Measurements from ENCODE around the gene ARMC9.

ARMC9 gene

DNA sequence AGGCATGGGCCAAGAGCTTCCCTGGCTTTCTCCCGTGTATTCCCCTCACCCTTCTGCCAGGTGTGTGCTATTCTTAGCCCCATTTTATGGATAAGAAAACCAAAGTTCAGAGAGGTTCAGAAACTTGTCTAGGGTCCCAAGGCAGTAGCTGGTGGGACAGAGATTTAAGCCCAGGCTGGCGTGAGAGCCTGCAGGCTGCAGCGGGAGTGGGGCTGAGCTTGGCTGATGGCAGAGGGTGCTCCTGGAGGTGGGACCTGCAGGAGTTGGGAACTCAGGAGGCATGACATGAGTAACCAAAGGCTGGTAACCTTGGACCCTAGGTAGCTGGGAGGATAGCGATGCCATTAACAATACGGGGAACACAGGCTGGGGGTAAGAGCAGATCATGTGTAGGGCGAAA is 109.8 kb downstream of the ARMC9 start:
- H3K14ac ChIP-seq (ENCODE audit: low read length), result no peak overlapping the region
- H4K91ac ChIP-seq (ENCODE audit: low read depth, low read length, poor library complexity), result no peak overlapping the region
- peaks cover 0 to 3% of the 10 kb centered on the region in 2 donors for H3K4me1 ChIP-seq (ENCODE audit: control insufficient read depth in 2 of 2, insufficient read depth in 1 of 2, low read depth in 1 of 2, low read length in 2 of 2)
- no peak overlapping the region for H3K4me2 ChIP-seq (ENCODE audit: insufficient read depth, low read length, poor library complexity, severe bottlenecking)
- no peak overlapping the region for H4K8ac ChIP-seq (ENCODE audit: low read depth, low read length)
- no peak overlapping the region for H3K4ac ChIP-seq (ENCODE audit: low read length)
- no peak overlapping the region for H3K27ac ChIP-seq (replicated peaks; ENCODE audit: low read length)
- H2BK120ac ChIP-seq (ENCODE audit: low read depth, low read length), result no peak overlapping the region
- H2BK12ac ChIP-seq (ENCODE audit: low read length), result no peak overlapping the region
- H2AFZ ChIP-seq (ENCODE audit: low read length), result no peak overlapping the region
- peaks cover 0 to 22% of the 10 kb centered on the region in 2 donors for H3K36me3 ChIP-seq (replicated peaks in 1 of 2; ENCODE audit: control insufficient read depth in 2 of 2, insufficient read depth in 2 of 2, low read length in 2 of 2)
- no CpG with 5 or more reads among the region's 6 CpGs for WGBS, 2 donors (ENCODE audit: extremely low coverage in 2 of 2, insufficient read length in 2 of 2, insufficient replicate concordance in 1 of 2)
- H2AK5ac ChIP-seq (ENCODE audit: low read depth, low read length), result no peak overlapping the region
- DNase-seq (ENCODE audit: low spot score), result no peak
- H3K4me3 ChIP-seq (ENCODE audit: low read length in 2 of 2), result no peak overlapping the region
- H3K9ac ChIP-seq (ENCODE audit: low read depth, low read length, poor library complexity), result no peak overlapping the region
- no peaks in the 10 kb centered on the region for H3K9me3 ChIP-seq (replicated peaks in 1 of 2; ENCODE audit: control insufficient read depth in 2 of 2, insufficient read depth in 1 of 2, low read depth in 1 of 2, low read length in 2 of 2)
- H2BK15ac ChIP-seq (ENCODE audit: low read length), result no peak overlapping the region
- no peak overlapping the region for H3K23ac ChIP-seq (ENCODE audit: low read depth, low read length, poor library complexity)
- H2BK5ac ChIP-seq (ENCODE audit: low read length), result no peak overlapping the region
- no peaks in the 10 kb centered on the region for H3K27me3 ChIP-seq (ENCODE audit: control insufficient read depth in 3 of 3, insufficient read depth in 3 of 3, low read depth in 1 of 3, low read length in 3 of 3)
- H3K79me1 ChIP-seq (ENCODE audit: low read depth, low read length), result no peaks in the 10 kb centered on the region
- H3K18ac ChIP-seq (ENCODE audit: low read length), result no peak overlapping the region

DNA sequence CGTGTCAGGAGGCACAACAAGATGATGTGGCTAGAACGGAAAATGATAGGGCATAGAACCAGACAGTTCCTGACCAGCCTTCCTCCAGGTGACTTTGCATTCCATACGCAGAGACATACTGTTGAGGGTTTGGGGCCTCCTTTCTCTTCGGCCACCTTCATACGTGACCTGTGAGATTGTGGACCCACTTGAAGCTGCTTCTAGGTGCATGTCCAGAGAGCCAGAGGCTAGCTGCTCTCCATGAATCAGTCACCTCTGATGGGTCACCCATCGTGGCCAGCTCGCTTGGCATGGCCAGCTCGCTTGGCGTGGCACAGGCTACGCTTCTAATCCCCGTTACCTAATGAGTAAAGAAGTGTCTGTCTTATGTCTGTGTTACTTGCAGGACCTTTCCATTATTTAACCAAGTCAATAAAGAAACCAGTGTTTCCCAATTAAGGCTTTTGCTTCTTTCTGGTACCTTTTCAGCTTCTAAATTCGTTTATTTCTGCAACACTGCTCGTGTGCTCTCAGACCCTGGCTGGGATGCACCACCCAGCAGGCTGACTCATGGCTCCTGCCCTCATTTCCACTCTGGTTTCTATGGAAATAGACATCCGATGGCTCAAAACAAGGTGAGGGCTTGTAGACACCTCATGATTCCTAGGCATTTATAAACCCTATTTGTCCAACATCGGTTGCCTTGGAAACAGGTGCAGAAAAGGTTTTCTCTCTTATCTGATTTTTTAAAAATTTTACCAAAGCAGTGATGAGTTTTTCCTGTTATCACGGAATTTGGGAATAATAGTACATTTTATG is 110.4 kb downstream of the ARMC9 start:
- Histone ChIP-seq H2BK15ac (ENCODE audit: low read length) (no peak overlapping the region), H3K14ac (ENCODE audit: low read length) (no peak overlapping the region), H3K18ac (ENCODE audit: low read length) (no peak overlapping the region), H3K36me3 (replicated peaks in 1 of 2; ENCODE audit: control insufficient read depth in 2 of 2, insufficient read depth in 2 of 2, low read length in 2 of 2) (peaks cover 0 to 22% of the 10 kb centered on the region in 2 donors), H3K79me1 (ENCODE audit: low read depth, low read length) (no peaks in the 10 kb centered on the region), H4K91ac (ENCODE audit: low read depth, low read length, poor library complexity) (no peak overlapping the region), H2BK5ac (ENCODE audit: low read length) (no peak overlapping the region), H4K8ac (ENCODE audit: low read depth, low read length) (no peak overlapping the region), H2BK12ac (ENCODE audit: low read length) (no peak overlapping the region), H3K4me1 (ENCODE audit: control insufficient read depth in 2 of 2, insufficient read depth in 1 of 2, low read depth in 1 of 2, low read length in 2 of 2) (peaks cover 0 to 3% of the 10 kb centered on the region in 2 donors), H3K27me3 (ENCODE audit: control insufficient read depth in 3 of 3, insufficient read depth in 3 of 3, low read depth in 1 of 3, low read length in 3 of 3) (no peaks in the 10 kb centered on the region), H3K4me3 (ENCODE audit: low read length in 2 of 2) (no peak overlapping the region), H2AK5ac (ENCODE audit: low read depth, low read length) (no peak overlapping the region), H2BK120ac (ENCODE audit: low read depth, low read length) (no peak overlapping the region), H3K4me2 (ENCODE audit: insufficient read depth, low read length, poor library complexity, severe bottlenecking) (no peak overlapping the region), H3K9ac (ENCODE audit: low read depth, low read length, poor library complexity) (no peak overlapping the region), H3K23ac (ENCODE audit: low read depth, low read length, poor library complexity) (peak overlapping the region; percentile 48), H3K9me3 (replicated peaks in 1 of 2; ENCODE audit: control insufficient read depth in 2 of 2, insufficient read depth in 1 of 2, low read depth in 1 of 2, low read length in 2 of 2) (no peaks in the 10 kb centered on the region), H3K27ac (replicated peaks; ENCODE audit: low read length) (no peak overlapping the region), H2AFZ (ENCODE audit: low read length) (no peak overlapping the region), H3K4ac (ENCODE audit: low read length) (no peak overlapping the region)
- no peak for DNase-seq (ENCODE audit: low spot score)
- no CpG with 5 or more reads among the region's 16 CpGs for WGBS, 2 donors (ENCODE audit: extremely low coverage in 2 of 2, insufficient read length in 2 of 2, insufficient replicate concordance in 1 of 2)

DNA sequence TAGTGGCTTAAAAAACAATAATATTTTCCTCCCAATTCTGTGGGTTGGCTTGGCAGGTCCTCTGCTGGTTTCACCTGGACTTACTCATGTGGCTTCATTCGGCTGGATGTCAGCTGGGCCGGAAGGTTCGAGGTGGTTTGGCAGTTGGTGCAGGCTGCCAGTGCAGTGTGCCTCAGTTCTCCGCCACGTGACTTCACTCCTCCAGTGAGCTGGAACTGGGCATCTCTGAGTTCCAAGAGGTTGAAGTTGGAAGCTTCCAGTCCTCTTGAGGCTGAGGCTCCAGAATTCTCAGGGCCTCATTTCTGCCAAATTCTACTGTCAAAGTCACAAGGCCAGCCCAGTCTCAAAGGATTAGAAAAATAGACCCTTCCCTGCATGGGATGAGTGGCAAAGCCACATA is 113.6 kb downstream of the ARMC9 start:
- Histone ChIP-seq H3K4me1 (ENCODE audit: control insufficient read depth in 2 of 2, insufficient read depth in 1 of 2, low read depth in 1 of 2, low read length in 2 of 2) (peaks cover 0 to under 1% of the 10 kb centered on the region in 2 donors), H4K91ac (ENCODE audit: low read depth, low read length, poor library complexity) (no peak overlapping the region), H4K8ac (ENCODE audit: low read depth, low read length) (no peak overlapping the region), H3K79me1 (ENCODE audit: low read depth, low read length) (no peaks in the 10 kb centered on the region), H3K4ac (ENCODE audit: low read length) (no peak overlapping the region), H3K4me2 (ENCODE audit: insufficient read depth, low read length, poor library complexity, severe bottlenecking) (no peak overlapping the region), H2BK12ac (ENCODE audit: low read length) (no peak overlapping the region), H3K9ac (ENCODE audit: low read depth, low read length, poor library complexity) (no peak overlapping the region), H2BK15ac (ENCODE audit: low read length) (no peak overlapping the region), H3K18ac (ENCODE audit: low read length) (no peak overlapping the region), H2BK120ac (ENCODE audit: low read depth, low read length) (no peak overlapping the region), H3K36me3 (replicated peaks in 1 of 2; ENCODE audit: control insufficient read depth in 2 of 2, insufficient read depth in 2 of 2, low read length in 2 of 2) (peaks cover 0 to 9% of the 10 kb centered on the region in 2 donors), H3K14ac (ENCODE audit: low read length) (no peak overlapping the region), H2AK5ac (ENCODE audit: low read depth, low read length) (no peak overlapping the region), H3K23ac (ENCODE audit: low read depth, low read length, poor library complexity) (no peak overlapping the region), H3K4me3 (ENCODE audit: low read length in 2 of 2) (peak overlapping the region in 1 of 2 donors; percentile 40), H3K27ac (replicated peaks; ENCODE audit: low read length) (no peak overlapping the region), H2AFZ (ENCODE audit: low read length) (no peak overlapping the region), H3K27me3 (ENCODE audit: control insufficient read depth in 3 of 3, insufficient read depth in 3 of 3, low read depth in 1 of 3, low read length in 3 of 3) (no peaks in the 10 kb centered on the region), H2BK5ac (ENCODE audit: low read length) (peak overlapping the region; percentile 4), H3K9me3 (replicated peaks in 1 of 2; ENCODE audit: control insufficient read depth in 2 of 2, insufficient read depth in 1 of 2, low read depth in 1 of 2, low read length in 2 of 2) (peaks cover 0 to 14% of the 10 kb centered on the region in 2 donors)
- no peak for DNase-seq (ENCODE audit: low spot score)
- WGBS, 2 donors (ENCODE audit: extremely low coverage in 2 of 2, insufficient read length in 2 of 2, insufficient replicate concordance in 1 of 2), result no CpG with 5 or more reads among the region's 5 CpGs

DNA sequence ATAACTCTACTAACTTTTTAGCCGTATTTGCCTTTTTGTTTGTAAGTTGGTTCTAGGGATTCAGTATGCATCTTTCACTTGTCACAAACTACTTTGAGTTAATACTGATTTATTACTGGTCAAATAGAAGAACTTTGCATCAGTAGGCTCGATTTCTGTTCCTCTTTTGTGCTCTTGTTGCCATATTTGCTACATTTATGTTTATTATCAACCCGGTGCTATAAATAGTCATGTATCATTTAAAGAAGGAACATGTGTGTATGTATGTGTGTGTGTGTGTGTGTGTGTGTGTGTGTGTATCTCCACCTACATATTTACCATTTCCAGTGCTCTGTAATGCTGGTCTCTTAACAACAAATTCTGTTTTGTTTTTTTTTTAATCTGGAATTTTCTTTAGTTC is 117.5 kb downstream of the ARMC9 start:
- Histone ChIP-seq H3K27me3 (ENCODE audit: control insufficient read depth in 3 of 3, insufficient read depth in 3 of 3, low read depth in 1 of 3, low read length in 3 of 3) (no peaks in the 10 kb centered on the region), H4K8ac (ENCODE audit: low read depth, low read length) (no peak overlapping the region), H2BK15ac (ENCODE audit: low read length) (no peak overlapping the region), H2BK5ac (ENCODE audit: low read length) (no peak overlapping the region), H2AK5ac (ENCODE audit: low read depth, low read length) (no peak overlapping the region), H2BK120ac (ENCODE audit: low read depth, low read length) (no peak overlapping the region), H3K18ac (ENCODE audit: low read length) (no peak overlapping the region), H3K23ac (ENCODE audit: low read depth, low read length, poor library complexity) (no peak overlapping the region), H3K36me3 (replicated peaks in 1 of 2; ENCODE audit: control insufficient read depth in 2 of 2, insufficient read depth in 2 of 2, low read length in 2 of 2) (peaks cover 4 to 7% of the 10 kb centered on the region in 2 donors), H3K9me3 (replicated peaks in 1 of 2; ENCODE audit: control insufficient read depth in 2 of 2, insufficient read depth in 1 of 2, low read depth in 1 of 2, low read length in 2 of 2) (peaks cover 0 to 14% of the 10 kb centered on the region in 2 donors), H3K4me3 (ENCODE audit: low read length in 2 of 2) (no peak overlapping the region), H4K91ac (ENCODE audit: low read depth, low read length, poor library complexity) (no peak overlapping the region), H3K4me2 (ENCODE audit: insufficient read depth, low read length, poor library complexity, severe bottlenecking) (no peak overlapping the region), H2BK12ac (ENCODE audit: low read length) (no peak overlapping the region), H3K79me1 (ENCODE audit: low read depth, low read length) (no peaks in the 10 kb centered on the region), H3K14ac (ENCODE audit: low read length) (no peak overlapping the region), H3K9ac (ENCODE audit: low read depth, low read length, poor library complexity) (no peak overlapping the region), H3K4ac (ENCODE audit: low read length) (no peak overlapping the region), H3K4me1 (ENCODE audit: control insufficient read depth in 2 of 2, insufficient read depth in 1 of 2, low read depth in 1 of 2, low read length in 2 of 2) (no peaks in the 10 kb centered on the region), H3K27ac (replicated peaks; ENCODE audit: low read length) (no peak overlapping the region), H2AFZ (ENCODE audit: low read length) (no peak overlapping the region)
- no CpG with 5 or more reads among the region's 3 CpGs for WGBS, 2 donors (ENCODE audit: extremely low coverage in 2 of 2, insufficient read length in 2 of 2, insufficient replicate concordance in 1 of 2)
- DNase-seq (ENCODE audit: low spot score), result no peak
